Tibial artery (tissue), 4 donors: ENCODE measurements around the gene LRRC15.
A peak's percentile ranks its signal among the peaks of the same experiment; 100 is the strongest.

Source experiments
- DNase-seq, 2 donors: peaks; one replicate each; pipeline ENCODE4 v3.0.0-alpha.2; 2019
- H3K27ac ChIP-seq, 2 donors: fragments of 200-600 bp; sonication (generic) in 1 of 2; 1 replicate in 1 of 2; 2 replicates in 1 of 2; pipeline ENCODE4 v1.5.1; 2018 to 2019; ENCODE audit warnings: mild to moderate bottlenecking in 1 of 2
- H3K27me3 ChIP-seq, 2 donors: fragments of 200-600 bp; sonication (generic) in 1 of 2; one replicate each; pipeline versions ENCODE4 v1.5.1 to v1.6.0; 2016 to 2019
- H3K36me3 ChIP-seq, 3 donors: fragments of 200-600 bp; sonication (generic) in 2 of 3; one replicate each; pipeline ENCODE4 v1.5.1; 2016 to 2019; ENCODE audit warnings: mild to moderate bottlenecking in 2 of 3
- H3K4me1 ChIP-seq, 4 donors: fragments of 200-600 bp; sonication (generic) in 2 of 4; 1 replicate in 3 of 4; 2 replicates in 1 of 4; pipeline ENCODE4 v1.5.1; 2016 to 2019
- H3K4me3 ChIP-seq, 2 donors: fragments of 200-600 bp; sonication (generic) in 1 of 2; 1 replicate in 1 of 2; 2 replicates in 1 of 2; pipeline ENCODE4 v1.5.1; 2018 to 2019; ENCODE audit warnings: mild to moderate bottlenecking in 2 of 2
- H3K9me3 ChIP-seq, 3 donors: fragments of 200-600 bp; sonication (generic) in 1 of 3; one replicate each; pipeline ENCODE4 v1.5.1; 2016 to 2019
- intact Hi-C: fragments of 100-400 bp; cut with DNase I; formaldehyde crosslinking; loops from one replicate; pipeline ENCODE4 v1.15.0; 2023; ENCODE audit warnings: low total_unique reads
- TF ChIP-seq, protein P1 (sequence below), 2 experiments: fragments of 200-600 bp in 1 of 2; fragments of 450-650 bp in 1 of 2; IDR thresholded peaks; one replicate each; pipeline ENCODE4 v1.5.1; 2017 to 2019; ENCODE audit warnings: antibody characterized with exemption in 2 of 2, mild to moderate bottlenecking in 1 of 2, moderate library complexity in 1 of 2

Gene LRRC15

DNA sequence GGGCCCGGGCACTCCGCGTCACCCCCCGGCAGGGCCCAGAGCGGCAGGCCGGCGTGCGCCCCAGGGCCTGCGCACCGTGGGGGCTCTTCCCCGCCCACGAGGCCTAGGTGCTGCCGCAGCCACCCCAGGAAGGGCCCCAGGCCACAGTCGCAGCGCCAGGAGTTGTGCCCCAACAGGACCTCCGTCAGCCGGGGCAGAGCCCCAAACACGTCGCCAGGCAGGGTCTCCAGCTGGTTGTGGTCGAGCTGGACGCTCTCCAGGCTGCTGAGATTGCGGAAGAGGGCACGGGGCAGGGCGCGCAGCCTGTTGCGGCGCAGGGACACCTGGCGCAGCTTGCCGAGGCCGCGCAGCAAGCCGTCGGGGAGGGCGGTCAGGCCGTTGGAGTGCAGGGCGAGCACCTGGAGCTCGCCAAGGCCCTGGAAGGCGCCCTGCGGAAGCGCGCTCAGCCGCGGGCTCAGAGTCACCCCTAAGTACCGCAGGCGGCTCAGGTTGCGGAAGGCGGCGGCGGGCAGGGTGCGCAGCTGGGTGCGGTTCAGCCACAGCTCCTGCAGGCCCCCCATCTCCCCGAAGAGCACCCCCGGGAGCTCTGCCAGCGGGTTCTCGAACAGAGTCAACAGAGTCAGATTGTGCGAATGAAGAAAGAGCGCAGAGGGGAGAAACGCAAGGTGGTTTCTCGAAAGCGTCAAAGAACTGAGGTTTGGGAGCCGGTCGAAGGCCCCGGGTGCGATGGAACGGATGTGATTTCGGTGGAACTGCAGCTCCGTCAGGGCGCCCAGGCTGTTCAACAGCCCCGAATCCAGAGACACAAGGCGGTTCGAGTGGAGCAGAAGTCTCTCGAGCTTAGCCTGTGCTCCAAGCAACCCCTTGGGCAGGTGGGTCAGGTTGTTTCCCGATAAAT lies 27.6 kb upstream of the LRRC15 start:
- peak overlapping the region; percentile 10 to 34 for H3K4me3 ChIP-seq
- intact Hi-C loops, result no loop called here

DNA sequence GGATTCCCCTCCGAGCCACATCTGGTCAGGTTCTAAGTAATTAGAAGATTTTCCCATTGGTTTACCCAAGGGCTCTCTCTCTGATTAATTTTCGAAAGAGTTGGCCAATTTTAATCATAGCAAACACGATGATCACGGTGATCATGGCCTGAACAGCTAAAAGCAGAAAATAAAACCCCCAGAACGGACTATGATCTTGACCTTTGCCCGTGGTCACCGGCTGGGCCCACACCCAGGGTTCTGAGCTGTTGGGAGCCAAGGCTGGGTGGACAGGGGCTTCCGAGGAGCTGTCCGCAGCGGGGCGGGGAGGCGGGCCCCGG lies 27.0 kb upstream of the LRRC15 start:
- H3K27ac ChIP-seq, result no peak overlapping the region
- no peaks in the 10 kb centered on the region for H3K36me3 ChIP-seq
- H3K4me3 ChIP-seq, result peak overlapping the region; percentile 10 to 17
- TF ChIP-seq, protein P1, sequence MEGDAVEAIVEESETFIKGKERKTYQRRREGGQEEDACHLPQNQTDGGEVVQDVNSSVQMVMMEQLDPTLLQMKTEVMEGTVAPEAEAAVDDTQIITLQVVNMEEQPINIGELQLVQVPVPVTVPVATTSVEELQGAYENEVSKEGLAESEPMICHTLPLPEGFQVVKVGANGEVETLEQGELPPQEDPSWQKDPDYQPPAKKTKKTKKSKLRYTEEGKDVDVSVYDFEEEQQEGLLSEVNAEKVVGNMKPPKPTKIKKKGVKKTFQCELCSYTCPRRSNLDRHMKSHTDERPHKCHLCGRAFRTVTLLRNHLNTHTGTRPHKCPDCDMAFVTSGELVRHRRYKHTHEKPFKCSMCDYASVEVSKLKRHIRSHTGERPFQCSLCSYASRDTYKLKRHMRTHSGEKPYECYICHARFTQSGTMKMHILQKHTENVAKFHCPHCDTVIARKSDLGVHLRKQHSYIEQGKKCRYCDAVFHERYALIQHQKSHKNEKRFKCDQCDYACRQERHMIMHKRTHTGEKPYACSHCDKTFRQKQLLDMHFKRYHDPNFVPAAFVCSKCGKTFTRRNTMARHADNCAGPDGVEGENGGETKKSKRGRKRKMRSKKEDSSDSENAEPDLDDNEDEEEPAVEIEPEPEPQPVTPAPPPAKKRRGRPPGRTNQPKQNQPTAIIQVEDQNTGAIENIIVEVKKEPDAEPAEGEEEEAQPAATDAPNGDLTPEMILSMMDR (IDR thresholded peaks at IDR 0.05), result no peak
- H3K4me1 ChIP-seq, result peaks cover 0 to 22% (median 17%) of the 10 kb centered on the region in 4 donors
- intact Hi-C loops, result no loop called here
- DNase-seq, result peak in 1 of 2 donors; percentile 41
- H3K27me3 ChIP-seq, result peaks cover 0 to 23% of the 10 kb centered on the region in 2 donors
- H3K9me3 ChIP-seq, result no peaks in the 10 kb centered on the region

More for the DNA sequence above, 27.6 kb upstream of the LRRC15 start:
- Histone ChIP-seq H3K4me1 (peaks cover 0 to 22% (median 17%) of the 10 kb centered on the region in 4 donors), H3K27me3 (peaks cover 0 to 23% of the 10 kb centered on the region in 2 donors), H3K27ac (no peak overlapping the region), H3K9me3 (no peaks in the 10 kb centered on the region), H3K36me3 (no peaks in the 10 kb centered on the region)
- DNase-seq, result peak in 1 of 2 donors; percentile 59
- TF ChIP-seq, protein P1 (IDR thresholded peaks at IDR 0.05), result no peak

DNA sequence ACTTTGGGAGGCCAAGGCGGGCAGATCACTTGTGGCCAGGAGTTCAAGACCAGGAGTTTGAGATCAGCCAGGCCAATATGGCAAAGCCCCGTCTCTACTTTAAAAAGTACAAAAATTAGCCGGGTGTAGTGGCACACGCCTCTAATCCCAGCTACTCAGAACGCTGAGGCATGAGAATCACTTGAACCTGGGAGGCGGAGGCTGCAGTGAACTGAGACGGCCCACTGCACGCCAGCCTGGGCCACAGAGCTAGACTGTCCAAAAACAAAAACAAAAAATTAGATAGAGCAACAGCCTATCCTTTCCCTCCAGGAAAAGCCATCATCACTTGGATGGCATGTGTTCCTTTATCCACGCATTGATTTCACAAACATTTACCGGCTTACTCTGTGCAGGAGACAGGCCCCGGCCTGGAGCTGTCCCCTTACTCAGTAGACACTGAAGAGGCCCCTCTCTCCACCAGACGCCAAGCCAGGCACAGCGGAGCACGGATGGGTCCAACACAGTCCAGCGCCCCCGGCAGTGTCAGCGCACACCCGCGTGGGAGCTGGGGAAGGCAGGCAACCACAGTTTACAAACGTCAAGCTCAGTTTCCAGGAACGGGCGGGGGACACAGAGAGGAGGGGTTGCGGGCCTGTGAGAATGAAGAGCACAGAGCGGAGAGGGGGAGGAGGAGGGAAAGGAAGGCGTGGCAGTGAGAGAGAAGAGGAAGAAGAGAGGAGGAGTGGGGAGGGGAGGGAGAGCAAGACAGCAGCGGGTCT lies 26.4 kb upstream of the LRRC15 start:
- Histone ChIP-seq H3K27ac (no peak overlapping the region), H3K9me3 (no peaks in the 10 kb centered on the region), H3K36me3 (no peaks in the 10 kb centered on the region), H3K4me3 (no peak overlapping the region), H3K4me1 (peaks cover 0 to 22% (median 17%) of the 10 kb centered on the region in 4 donors), H3K27me3 (peaks cover 0 to 23% of the 10 kb centered on the region in 2 donors)
- intact Hi-C loops, result no loop called here
- TF ChIP-seq, protein P1 (IDR thresholded peaks at IDR 0.05), result no peak
- DNase-seq, result peak; percentile 53 to 60

DNA sequence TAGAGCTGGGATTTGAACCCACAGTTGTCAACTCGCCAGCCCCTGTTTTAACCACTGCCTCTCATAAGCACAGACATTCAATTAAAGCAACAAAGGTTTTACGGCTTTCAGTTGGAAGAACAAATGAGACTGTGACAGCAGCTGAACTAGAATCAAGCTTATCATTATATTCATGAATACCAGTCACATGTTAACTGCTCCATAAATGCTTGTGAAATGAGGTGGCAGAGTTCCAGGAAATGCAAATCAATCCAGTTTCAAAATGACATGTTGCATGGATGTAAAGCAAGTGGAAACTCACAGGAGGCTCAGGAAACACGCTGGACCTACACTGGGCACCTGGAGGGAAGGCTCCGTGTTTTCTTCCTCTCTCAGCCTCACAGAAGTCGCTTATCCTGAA lies 25.7 kb upstream of the LRRC15 start:
- no peak overlapping the region for H3K27ac ChIP-seq
- DNase-seq, result no peak
- peaks cover 0 to 22% (median 17%) of the 10 kb centered on the region in 4 donors for H3K4me1 ChIP-seq
- H3K36me3 ChIP-seq, result no peaks in the 10 kb centered on the region
- intact Hi-C loops, result no loop called here
- H3K4me3 ChIP-seq, result no peak overlapping the region
- H3K9me3 ChIP-seq, result no peaks in the 10 kb centered on the region
- TF ChIP-seq, protein P1 (IDR thresholded peaks at IDR 0.05), result no peak
- peaks cover 0 to 23% of the 10 kb centered on the region in 2 donors for H3K27me3 ChIP-seq

DNA sequence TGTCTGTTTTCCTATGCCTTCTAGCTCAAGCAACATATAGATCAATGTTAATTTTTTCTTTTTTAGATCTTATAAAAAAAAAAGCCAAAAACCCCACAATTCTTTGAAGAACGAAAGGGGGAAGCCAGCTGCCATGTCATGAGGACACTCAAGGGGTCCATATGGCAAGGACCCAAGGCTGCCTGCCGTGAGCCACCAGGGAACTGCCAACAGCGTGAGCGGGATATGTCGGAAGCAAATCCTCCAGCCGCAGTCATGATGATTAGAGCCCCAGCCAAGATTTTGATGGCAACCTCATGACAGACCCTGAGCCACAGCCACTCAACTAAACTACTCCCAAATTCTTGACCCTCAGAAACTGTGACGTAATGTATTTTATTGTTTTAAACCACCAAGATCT lies 23.0 kb upstream of the LRRC15 start:
- TF ChIP-seq, protein P1 (IDR thresholded peaks at IDR 0.05), result no peak
- Histone ChIP-seq H3K4me3 (no peak overlapping the region), H3K9me3 (no peaks in the 10 kb centered on the region), H3K4me1 (peaks cover 0 to 12% (median 10%) of the 10 kb centered on the region in 4 donors), H3K27ac (no peak overlapping the region), H3K27me3 (peaks cover 0 to 27% of the 10 kb centered on the region in 2 donors), H3K36me3 (no peaks in the 10 kb centered on the region)
- DNase-seq, result peak; percentile 9 to 52
- intact Hi-C loops, result no loop called here
